Measurements from ENCODE around the gene TNS1. TPM values are rescaled to one million over a fixed set of nuclear protein-coding genes. Genes with fewer than 3 reads are reported as not detected.

The TNS1 gene
- total RNA-seq, 1 experiment from 2014 or later: 0.49 TPM

- no peaks in the 10 kb centered on the region for H3K9me3 ChIP-seq (ENCODE audit: control insufficient read depth, insufficient read depth, low read depth, low read length)
- ATAC-seq (no peak), DNase-seq (ENCODE audit: low read depth, low spot score) (no peak)
- in situ Hi-C loops (cut with HindIII; ENCODE audit: low pct_unique_long_range_greater_than_20kb, low sequenced_read_pairs) (no loop called here), intact Hi-C loops (cut with micrococcal nuclease; ENCODE audit: unreplicated experiment) (no loop called here)
- POLR2A ChIA-PET: interaction anchor here (0.5 kb wide), 1 partner anchor 44 kb away, joined by 6 read pairs; no protein-coding TSS in a partner anchor
- H3K27ac ChIP-seq (ENCODE audit: low read length): no peak overlapping the region
- BruUV-seq (replicated peaks): no TSS peak
- TF ChIP-seq CTCF (IDR thresholded peaks at IDR 0.05) (no peak), SIN3A (IDR thresholded peaks at IDR 0.05; ENCODE audit: borderline replicate concordance, insufficient read depth, low read depth, low read length) (no peak), REST (IDR thresholded peaks at IDR 0.05; ENCODE audit: insufficient read depth in 1 of 2, low read depth in 2 of 2, low read length in 1 of 2) (no peak), POLR2AphosphoS5 (IDR thresholded peaks at IDR 0.05; ENCODE audit: low read depth, low read length) (no peak), TCF7L2 (IDR thresholded peaks at IDR 0.05; ENCODE audit: low read depth, low read length) (no peak)
- H3K4me3 ChIP-seq (ENCODE audit: low read depth in 2 of 2, low read length in 2 of 2): no peak overlapping the region
- no peaks in the 10 kb centered on the region for H3K36me3 ChIP-seq (ENCODE audit: control insufficient read depth, insufficient read depth, low read length)
- CTCF ChIA-PET: no interaction called here
- H3K27me3 ChIP-seq (ENCODE audit: control insufficient read depth, insufficient read depth, low read length): peaks cover 5% of the 10 kb centered on the region
- H3K4me1 ChIP-seq (ENCODE audit: control insufficient read depth, insufficient read depth, low read length): no peaks in the 10 kb centered on the region
Measured at GRCh38 chr2:217919781-217920351, 82.9 kb downstream of the TNS1 start.

- no peaks in the 10 kb centered on the region for H3K36me3 ChIP-seq (ENCODE audit: control insufficient read depth, insufficient read depth, low read length)
- ChIA-PET POLR2A (no interaction called here), CTCF (no interaction called here)
- TF ChIP-seq REST (IDR thresholded peaks at IDR 0.05; ENCODE audit: insufficient read depth in 1 of 2, low read depth in 2 of 2, low read length in 1 of 2) (no peak), CTCF (IDR thresholded peaks at IDR 0.05) (no peak), SIN3A (IDR thresholded peaks at IDR 0.05; ENCODE audit: borderline replicate concordance, insufficient read depth, low read depth, low read length) (no peak), POLR2AphosphoS5 (IDR thresholded peaks at IDR 0.05; ENCODE audit: low read depth, low read length) (no peak), TCF7L2 (IDR thresholded peaks at IDR 0.05; ENCODE audit: low read depth, low read length) (no peak)
- intact Hi-C loops (cut with micrococcal nuclease; ENCODE audit: unreplicated experiment) (no loop called here), in situ Hi-C loops (cut with HindIII; ENCODE audit: low pct_unique_long_range_greater_than_20kb, low sequenced_read_pairs) (no loop called here)
- no peak overlapping the region for H3K27ac ChIP-seq (ENCODE audit: low read length)
- ATAC-seq: no peak
- BruUV-seq (replicated peaks): no TSS peak
- no peaks in the 10 kb centered on the region; the same call in 1 of the 2 replicates for H3K27me3 ChIP-seq (ENCODE audit: control insufficient read depth, insufficient read depth, low read length)
- no peaks in the 10 kb centered on the region for H3K4me1 ChIP-seq (ENCODE audit: control insufficient read depth, insufficient read depth, low read length)
- H3K4me3 ChIP-seq (ENCODE audit: low read depth in 2 of 2, low read length in 2 of 2): no peak overlapping the region
- DNase-seq (ENCODE audit: low read depth, low spot score): no peak
- no peaks in the 10 kb centered on the region for H3K9me3 ChIP-seq (ENCODE audit: control insufficient read depth, insufficient read depth, low read depth, low read length)
Measured at GRCh38 chr2:217919204-217919603, 83.6 kb downstream of the TNS1 start.

Data from Panc1 (cell line).